GM12892 (cell line): ENCODE data around the gene DDX31.

Experiments
- DNase-seq: peaks from one replicate; pipeline ENCODE4 v3.0.0; 2011; ENCODE audit not compliant: insufficient read length
- FAIRE-seq: peaks from 2 replicates; lab custom pipeline; 2011; peaks lifted over from hg19 to GRCh38; lab: Jason Lieb, UNC
- POLR2A ChIP-seq: IDR thresholded peaks from 2 replicates; pipeline ENCODE4 v1.6.1; 2011; ENCODE audit warnings: low read depth, low read length, control low read depth
- POLR2AphosphoS5 ChIP-seq: IDR thresholded peaks from 2 replicates; pipeline ENCODE4 v1.6.1; 2011; ENCODE audit warnings: low read depth, low read length, control low read depth
- TAF1 ChIP-seq: IDR thresholded peaks from 2 replicates; pipeline ENCODE4 v1.6.1; 2011; ENCODE audit warnings: low read depth, mild to moderate bottlenecking, control low read depth, low read length, borderline replicate concordance

Gene DDX31

DNA sequence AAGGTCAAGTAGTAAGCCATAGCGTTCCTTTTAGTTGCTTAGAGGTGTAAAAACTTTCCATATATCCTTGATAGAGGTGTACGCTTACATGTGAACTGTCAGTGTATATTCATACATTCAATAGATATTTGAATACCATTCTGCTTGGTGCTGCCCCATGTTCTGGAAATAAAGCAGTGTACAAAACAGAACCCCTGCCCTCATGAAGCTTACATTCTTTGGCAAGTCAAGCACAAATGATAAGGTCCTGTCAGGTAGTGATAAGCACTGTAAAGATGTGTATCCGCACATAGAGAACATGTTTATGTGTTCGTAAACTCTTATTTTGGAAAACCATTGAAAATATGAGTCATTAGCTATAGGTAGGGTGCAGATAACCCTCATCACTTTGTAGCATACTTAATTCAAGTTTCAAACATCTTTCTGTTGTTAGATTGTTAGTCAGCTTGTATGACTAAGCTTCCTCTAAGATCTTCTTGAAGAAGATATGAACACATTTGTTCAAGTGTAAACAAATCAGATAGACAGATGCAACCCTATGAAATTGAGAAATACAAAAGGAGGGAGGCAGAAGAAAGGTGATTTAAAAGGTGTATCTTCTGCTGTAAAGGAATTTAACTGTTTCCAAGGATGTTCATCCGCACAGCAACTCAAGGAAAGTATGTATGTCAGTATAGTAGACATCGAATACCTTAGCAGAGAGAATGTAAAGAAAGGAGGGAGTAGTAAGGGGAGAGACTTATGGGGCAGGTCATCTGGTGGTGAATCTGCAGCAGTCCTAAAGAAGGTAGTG lies 2.0 kb upstream of the DDX31 start:
- DNase-seq: no peak
- TF ChIP-seq POLR2AphosphoS5 (no peak), TAF1 (no peak), POLR2A (no peak)
- no peak for FAIRE-seq

DNA sequence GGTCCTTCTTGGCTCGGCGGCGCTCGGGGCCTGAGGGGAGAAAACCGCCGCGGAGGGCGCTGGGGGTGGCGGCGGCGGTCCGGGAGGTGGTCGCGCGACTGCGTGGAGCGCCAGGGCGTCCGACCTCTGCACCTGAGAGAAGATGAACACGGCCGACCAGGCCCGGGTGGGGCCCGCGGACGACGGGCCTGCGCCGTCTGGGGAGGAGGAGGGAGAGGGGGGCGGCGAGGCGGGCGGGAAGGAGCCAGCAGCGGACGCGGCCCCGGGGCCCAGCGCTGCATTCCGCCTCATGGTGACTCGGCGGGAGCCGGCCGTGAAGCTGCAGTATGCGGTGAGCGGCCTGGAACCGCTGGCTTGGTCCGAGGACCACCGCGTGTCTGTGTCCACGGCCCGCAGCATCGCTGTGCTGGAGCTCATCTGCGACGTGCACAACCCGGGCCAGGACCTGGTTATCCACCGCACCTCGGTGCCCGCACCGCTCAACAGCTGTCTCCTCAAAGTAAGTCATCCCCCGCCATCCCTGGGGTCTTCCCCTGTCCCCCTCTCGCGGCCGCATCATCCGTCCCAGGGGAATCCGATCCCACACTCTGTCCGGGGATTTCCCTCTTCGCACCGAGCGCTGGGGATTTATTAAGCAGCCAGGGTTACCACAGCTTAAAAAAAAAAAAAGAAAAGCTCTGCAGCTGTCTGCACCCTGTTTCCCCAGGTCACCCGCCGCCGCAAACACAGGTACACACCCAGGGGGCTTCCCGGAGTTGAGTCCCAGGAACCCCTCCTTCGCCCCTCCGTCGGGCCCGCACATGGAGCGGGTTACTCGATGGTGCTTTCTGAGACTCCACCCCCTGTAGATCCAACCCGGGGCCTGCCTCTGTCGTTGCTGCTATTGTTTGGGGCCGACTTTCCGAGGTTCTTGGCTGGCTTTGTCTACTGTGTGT lies 941 bp upstream of the DDX31 start, which contains the start of gene GTF3C4:
Gene GTF3C4 (plus strand): TSS at position 8 of the 935 bp plus-strand sequence. CDS start 135 bp downstream, at position 143.
- TF ChIP-seq POLR2A (no peak), POLR2AphosphoS5 (no peak), TAF1 (no peak)
- peak; percentile 75 for DNase-seq
- FAIRE-seq: no peak

DNA sequence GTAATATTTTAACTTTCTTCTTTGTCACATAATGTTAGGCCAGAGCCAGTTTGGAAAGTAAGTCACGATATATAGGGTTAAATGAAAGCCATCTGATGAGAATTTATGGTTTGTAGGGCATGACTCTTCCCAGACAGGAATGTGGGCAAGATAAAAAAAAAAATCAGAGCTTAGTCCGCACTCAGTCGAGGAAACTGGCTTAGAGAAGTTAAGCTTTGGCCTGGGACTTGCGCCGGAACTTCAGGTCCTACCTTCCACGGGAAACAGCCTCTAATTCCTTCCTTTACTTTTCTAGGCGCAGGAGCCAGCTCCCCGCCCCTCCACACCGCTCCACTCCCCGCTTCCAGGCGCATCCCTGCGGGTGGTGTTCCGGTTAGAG lies 475 bp downstream of the DDX31 start:
- DNase-seq: no peak
- no peak for FAIRE-seq
- TF ChIP-seq POLR2A: no peak
- TF ChIP-seq POLR2AphosphoS5: no peak
- TF ChIP-seq TAF1: no peak

DNA sequence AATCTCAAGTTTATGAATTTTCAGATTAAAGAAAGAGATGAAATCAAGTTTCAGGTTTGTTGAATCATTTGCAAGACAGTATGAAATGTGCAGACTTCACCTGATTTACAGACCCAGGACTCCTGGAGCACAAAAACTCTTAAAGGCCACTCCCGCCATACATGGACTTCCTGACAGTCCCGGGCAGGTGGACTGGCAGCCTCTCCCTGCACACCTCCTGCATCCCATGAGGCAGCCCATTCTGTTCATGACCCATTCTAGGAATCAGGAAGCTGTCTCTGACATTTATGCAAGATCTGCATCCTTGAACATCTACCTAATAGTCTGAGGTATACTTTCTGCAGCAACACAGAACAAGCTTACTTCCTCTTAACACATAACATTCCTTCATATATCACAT lies 5.9 kb downstream of the DDX31 start:
- no peak for FAIRE-seq
- TF ChIP-seq POLR2A (no peak), POLR2AphosphoS5 (no peak), TAF1 (no peak)
- DNase-seq: no peak

DNA sequence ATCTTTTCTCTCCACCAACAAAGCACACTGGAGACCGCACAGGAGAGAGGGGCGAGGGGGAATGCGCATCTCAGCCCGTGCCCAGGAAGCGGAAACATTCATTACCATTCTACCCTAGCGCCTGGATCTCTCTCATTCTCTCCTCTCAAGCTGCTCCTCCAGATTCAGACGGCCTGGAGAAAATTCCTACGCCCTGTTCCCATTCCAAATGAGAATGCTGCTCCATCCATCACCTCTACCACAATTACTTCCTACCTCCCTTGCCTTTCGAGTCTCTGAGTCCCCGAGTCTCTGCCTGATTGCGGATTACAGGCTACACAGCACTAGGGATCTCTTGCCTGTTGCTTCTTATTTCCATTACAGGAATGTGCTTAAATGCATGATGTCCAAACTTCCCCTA lies 6.7 kb downstream of the DDX31 start:
- DNase-seq: no peak
- no peak for FAIRE-seq
- TF ChIP-seq POLR2AphosphoS5 (no peak), TAF1 (no peak), POLR2A (no peak)

DNA sequence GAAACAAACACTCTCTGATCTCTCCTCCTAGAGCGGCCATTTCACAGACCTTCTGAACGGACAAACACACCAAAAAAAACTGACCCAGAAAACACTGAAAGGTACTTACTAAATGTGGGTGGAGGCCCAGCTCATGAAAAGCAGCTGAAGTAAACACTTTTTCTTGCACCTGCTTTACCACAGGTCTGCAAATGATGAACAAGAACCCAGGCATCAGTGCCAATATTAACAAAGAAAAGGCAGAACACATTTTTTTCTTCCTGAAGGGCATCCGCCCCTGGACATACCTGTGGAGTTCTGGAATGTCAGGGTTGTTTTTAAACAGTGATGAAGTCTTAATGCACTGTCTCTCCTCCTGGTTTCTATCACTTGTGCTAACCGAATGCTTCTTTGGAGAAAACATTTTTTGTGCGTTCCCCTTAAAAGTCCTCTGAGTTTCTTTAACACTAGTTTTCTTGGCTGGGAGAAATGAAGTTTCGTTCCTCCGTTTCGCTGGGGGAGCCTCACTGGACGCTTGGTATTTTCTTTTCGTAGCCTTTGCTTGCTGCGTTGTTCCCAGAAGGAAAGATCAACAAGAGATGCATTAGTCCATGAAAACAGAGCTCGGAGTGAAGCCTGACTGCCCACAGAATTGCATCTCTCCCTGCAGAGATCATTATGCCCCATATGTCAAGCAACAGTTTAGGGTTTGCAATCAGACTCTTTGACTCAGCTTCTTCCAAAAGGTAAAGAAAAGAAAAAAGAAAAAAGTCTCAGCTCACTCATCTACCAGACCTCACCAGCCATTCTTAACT lies 7.4 kb downstream of the DDX31 start:
- TF ChIP-seq TAF1 (no peak), POLR2AphosphoS5 (no peak), POLR2A (no peak)
- no peak for FAIRE-seq
- no peak for DNase-seq

DNA sequence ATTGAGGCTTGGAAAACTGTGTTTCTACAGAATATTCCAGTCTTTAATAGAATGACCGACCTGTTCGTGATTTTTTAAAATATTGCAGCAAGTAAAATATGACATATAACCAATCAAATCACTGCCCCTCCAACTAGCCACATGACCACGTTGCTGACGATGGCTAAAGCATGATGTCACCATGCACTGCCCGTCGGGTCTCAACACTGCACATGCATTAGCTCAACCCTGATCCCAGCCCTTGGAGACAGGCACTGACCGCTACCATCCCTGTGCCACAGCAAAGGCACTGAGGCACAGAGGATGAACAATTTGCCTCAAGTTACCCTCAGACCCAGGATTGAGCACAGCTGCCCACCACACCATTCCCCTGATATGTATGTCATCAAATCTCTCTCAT lies 13.5 kb downstream of the DDX31 start:
- DNase-seq (no peak), FAIRE-seq (no peak)
- TF ChIP-seq POLR2AphosphoS5 (0 out of 2 replicates have a peak, but pooled peaks have one; percentile 17), POLR2A (no peak), TAF1 (no peak)

DNA sequence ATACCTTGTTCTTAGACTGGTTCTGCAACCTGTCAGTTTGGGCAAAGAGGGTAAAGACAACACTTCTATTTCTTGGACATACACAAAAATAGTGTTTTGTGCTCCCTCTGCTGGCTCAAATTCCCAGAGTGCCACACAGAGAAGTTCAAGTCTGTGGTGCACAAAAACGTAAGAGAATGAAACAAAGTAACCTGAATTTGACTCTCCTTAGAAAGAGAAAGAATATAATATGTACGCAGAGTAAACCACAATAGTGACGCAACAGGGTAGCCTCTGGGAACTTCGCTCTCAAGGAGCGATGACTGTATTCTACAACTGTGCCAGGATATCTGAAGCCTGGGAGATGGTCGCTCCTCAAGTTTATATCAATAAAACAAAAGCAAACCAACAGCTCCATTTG lies 18.5 kb downstream of the DDX31 start:
- DNase-seq (no peak), FAIRE-seq (no peak)
- TF ChIP-seq POLR2A (no peak), POLR2AphosphoS5 (no peak), TAF1 (no peak)

DNA sequence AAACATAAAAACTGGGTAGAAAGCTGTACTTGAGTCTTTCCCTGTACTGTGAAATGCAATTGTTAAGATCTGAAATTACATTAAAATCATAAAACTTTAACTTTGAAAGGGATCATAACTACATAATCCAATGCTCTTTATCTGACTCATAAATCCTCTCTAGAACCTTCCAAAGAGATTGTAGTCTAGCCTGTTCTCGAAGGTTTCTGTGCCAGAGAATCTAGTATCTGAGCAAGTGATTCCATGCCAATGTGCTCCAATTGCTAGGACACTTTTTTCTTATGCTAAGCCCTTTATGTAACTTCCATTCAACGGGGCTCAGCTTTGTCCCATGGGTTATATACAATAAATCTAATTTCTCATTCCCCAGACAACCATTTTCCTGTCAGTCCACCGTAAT lies 21.1 kb downstream of the DDX31 start:
- TF ChIP-seq TAF1 (no peak), POLR2AphosphoS5 (no peak), POLR2A (no peak)
- no peak for FAIRE-seq
- no peak for DNase-seq

DNA sequence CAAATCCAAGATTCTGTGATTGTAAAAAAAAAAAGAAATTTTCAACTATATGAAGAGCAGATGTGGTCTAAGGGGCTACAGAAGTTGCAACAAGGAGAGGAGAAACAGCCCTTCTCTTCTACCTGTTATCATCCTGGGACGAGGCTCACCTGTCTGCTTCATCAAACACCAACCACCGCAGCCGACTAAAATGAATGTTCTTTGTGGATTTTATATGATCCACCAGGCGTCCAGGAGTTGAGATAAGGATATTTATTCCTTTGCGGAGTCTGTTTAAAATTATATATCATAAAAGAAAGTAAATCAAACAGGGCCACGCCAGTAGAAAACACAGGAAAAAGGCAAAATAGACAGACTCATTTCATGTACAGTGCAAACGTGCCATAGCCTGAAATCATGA lies 21.5 kb downstream of the DDX31 start:
- DNase-seq: no peak
- no peak for TF ChIP-seq TAF1
- TF ChIP-seq POLR2A: no peak
- TF ChIP-seq POLR2AphosphoS5: no peak
- FAIRE-seq: no peak

DNA sequence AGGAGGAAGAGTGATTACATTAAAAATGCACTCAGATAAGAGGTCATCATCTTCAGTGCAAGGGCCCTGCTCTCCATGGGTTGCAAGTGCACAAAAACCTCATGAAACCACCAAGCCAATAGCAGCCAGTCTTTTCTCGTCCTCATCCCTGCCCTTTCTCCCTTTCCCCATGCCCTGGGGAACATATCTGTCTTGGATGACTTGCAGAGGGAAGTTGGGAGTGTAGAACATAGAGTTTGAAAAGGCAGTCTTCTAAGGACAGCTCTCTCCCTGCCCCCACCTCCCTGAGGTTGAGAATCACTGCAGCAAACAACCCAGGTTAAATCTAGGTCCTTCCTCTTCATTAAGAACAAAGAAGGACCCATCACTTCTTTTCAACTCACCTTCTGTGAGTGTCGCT lies 22.0 kb downstream of the DDX31 start:
- no peak for DNase-seq
- TF ChIP-seq POLR2AphosphoS5: no peak
- no peak for TF ChIP-seq POLR2A
- TF ChIP-seq TAF1: no peak
- FAIRE-seq: no peak

DNA sequence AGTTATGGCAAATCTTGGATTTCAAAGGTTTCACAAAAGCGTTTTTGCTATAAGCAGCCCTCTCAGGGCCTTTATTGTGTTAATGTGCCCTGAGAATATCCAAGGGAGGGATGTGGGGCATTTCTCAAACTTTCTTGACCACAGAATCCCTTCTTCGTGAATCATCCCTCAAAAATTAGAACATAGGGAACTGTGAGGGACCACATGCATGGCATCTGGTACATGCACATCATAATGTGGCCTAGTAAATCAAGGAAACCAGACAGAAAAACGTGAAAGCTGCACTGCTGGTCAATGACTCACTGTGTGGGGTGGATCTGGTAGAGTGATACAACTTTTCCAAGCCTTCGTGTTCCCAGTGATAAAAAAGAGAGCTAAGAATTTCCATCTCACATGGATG lies 22.4 kb downstream of the DDX31 start:
- FAIRE-seq (no peak), DNase-seq (no peak)
- no peak for TF ChIP-seq TAF1
- TF ChIP-seq POLR2A: no peak
- TF ChIP-seq POLR2AphosphoS5: no peak

DNA sequence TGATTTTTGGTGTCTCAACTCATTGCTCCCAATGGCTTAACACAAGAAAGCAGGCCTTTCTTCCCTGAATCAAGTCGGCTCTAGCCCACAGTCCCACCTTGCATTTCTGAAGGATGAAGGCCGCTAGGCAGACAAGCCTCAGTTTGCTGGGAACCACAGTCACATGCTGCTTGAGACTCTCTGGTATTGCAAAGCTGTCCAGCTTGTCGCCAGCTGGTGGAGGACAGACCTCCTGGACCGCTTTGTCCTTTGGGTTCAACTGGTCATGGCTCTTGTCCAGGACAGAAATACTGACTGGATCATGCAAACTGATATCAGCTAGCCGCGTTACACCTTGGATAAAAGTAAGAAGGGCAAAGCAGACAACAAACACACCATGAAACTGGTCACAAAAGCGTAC lies 23.1 kb downstream of the DDX31 start:
- no peak for FAIRE-seq

More for the DNA sequence above, 23.1 kb downstream of the DDX31 start:
- no peak for DNase-seq
- TF ChIP-seq POLR2A: no peak
- TF ChIP-seq TAF1: no peak
- no peak for TF ChIP-seq POLR2AphosphoS5
